ENCODE results near the gene SND1.

The SND1 gene

GRCh38 chr7:128041203-128041602 is 389.2 kb downstream of the SND1 start:
- no peak for DNase-seq (ENCODE audit: low spot score)

DNA sequence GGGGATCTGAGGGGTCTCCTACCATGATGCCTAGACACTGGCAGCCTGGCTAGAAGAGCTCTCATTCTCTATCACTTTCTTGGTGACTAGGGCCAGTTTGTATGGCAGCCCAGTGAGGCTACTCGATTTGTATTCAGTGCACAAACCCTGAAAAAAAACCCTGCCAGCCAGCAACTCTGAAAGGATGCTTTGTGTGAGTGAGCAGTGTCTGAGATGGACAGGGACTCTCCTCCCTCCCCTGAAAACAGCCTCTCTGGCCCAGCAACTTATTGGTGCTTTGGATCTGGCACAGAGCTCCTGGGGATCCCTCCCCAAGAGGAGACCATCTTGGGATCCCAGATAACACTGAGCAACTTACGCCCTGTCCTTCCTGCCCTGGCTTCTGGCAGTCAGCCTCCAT is 390.0 kb downstream of the SND1 start:
- DNase-seq (ENCODE audit: low spot score) = no peak

- DNase-seq (ENCODE audit: low spot score) = no peak
Measured at GRCh38 chr7:128044064-128044463, 392.1 kb downstream of the SND1 start.

DNA sequence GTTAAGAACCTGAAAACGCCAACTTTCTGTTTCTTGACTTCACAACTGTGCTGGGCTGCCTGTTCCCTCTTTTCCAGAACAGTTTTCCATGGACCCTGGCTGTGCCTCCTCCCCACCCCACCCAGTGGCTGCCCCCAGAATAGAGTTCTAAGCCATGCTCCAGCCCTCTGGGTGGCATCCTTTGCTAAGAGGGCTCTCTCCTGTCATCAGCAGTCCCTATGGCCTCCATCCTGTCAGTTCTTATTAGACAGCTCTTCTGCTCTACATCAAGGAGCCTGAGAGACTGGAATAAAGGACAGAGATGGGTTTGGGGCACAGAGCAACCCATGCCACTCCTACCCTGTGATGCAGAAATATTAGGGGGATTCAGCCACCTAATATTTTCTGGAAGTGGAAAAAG is 393.2 kb downstream of the SND1 start:
- no peak for DNase-seq (ENCODE audit: low spot score)

DNA sequence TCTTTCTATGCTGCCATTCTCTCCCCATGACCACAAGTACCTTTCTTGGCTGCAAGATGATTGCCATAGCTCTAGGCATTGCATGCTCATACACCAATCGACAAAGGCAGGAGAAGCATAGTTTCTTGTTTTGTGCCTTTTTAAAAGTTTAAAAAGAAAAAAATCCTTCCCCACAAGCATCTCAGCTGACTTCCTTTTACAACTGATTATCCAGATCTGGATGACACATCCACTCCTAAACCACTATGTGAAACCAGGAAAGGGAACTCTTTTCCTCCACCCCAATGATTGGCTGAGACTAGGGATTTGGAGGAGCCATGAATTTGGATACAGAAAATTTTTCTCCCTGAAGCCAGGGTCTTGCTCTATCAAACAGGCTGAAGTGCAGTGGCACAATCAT is 393.8 kb downstream of the SND1 start:
- no peak for DNase-seq (ENCODE audit: low spot score)

GRCh38 chr7:128052404-128052803 is 400.4 kb downstream of the SND1 start:
- DNase-seq (ENCODE audit: low spot score) = no peak

GRCh38 chr7:128053023-128053422 is 401.0 kb downstream of the SND1 start:
- DNase-seq (ENCODE audit: low spot score) = no peak

- DNase-seq (ENCODE audit: low spot score) = no peak
Measured at GRCh38 chr7:128053991-128054390, 402.0 kb downstream of the SND1 start.

DNA sequence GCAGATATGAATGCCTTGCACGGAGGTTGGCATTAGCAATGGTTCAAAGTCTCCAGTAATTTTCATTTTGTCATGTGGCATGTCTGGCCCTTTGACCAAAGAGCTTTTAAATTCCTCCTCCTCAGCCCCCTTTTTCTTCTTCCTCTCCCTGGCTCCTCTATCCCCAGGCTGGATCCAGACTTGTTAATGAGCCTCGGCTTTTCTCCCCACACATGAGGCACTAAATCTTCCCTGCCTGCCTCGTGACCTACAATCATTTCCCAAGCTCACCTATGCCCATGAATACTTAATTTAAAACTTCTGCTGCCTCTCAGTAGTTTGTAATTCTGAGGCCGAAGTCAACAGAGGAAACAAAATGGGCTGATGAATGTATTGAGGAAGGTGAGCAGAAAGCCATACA is 402.5 kb downstream of the SND1 start:
- no peak for DNase-seq (ENCODE audit: low spot score)

DNA sequence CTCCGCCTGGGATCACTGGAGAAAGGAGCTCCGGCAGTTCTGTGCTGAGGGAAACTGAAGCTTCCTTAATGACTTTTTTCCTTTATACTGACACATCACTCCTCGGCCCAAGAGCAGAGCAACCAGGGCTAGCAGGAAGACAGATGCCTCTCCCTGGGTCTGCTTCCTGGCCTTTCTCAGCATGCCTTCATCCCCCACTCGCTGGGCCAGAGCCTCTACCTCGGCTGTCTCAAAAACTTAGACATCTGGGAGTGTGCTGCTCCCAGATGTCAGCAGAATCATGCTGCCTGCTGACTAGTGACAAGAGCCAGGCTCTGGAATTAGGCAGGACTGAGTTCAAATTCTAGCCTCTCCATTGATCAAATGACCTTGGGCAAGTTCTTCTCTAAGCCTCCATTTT is 403.6 kb downstream of the SND1 start:
- no peak for DNase-seq (ENCODE audit: low spot score)

DNA sequence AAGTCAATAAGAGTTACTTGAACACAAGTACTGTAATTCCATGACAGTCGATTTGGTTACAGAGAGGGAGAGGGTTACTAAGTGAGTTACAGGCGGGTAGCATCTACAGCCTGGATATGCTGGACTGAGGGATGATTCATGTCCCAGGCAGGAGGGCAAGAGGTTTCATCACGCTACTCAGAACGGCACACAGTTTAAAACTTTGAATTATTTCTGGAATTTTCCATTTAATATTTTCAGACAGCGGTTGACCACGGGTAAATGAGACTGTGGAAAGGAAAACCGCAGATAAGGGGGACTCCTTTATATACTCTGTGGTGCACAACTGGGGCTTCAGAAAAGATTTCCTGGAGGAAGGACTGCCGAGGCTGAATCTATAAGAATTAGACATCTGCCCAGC is 404.9 kb downstream of the SND1 start:
- peak; percentile 79 for DNase-seq (ENCODE audit: low spot score)

GRCh38 chr7:128057909-128058308 is 405.9 kb downstream of the SND1 start:
- no peak for DNase-seq (ENCODE audit: low spot score)

GRCh38 chr7:128059143-128059988 is 407.4 kb downstream of the SND1 start:
- DNase-seq (ENCODE audit: low spot score) = no peak

- DNase-seq (ENCODE audit: low spot score) = no peak
Measured at GRCh38 chr7:128060018-128060417, 408.0 kb downstream of the SND1 start.

- DNase-seq (ENCODE audit: low spot score) = no peak
Measured at GRCh38 chr7:128063088-128063487, 411.1 kb downstream of the SND1 start.

GRCh38 chr7:128065872-128066271 is 413.9 kb downstream of the SND1 start:
- no peak for DNase-seq (ENCODE audit: low spot score)

GRCh38 chr7:128066395-128066794 is 414.4 kb downstream of the SND1 start:
- DNase-seq (ENCODE audit: low spot score) = no peak

DNA sequence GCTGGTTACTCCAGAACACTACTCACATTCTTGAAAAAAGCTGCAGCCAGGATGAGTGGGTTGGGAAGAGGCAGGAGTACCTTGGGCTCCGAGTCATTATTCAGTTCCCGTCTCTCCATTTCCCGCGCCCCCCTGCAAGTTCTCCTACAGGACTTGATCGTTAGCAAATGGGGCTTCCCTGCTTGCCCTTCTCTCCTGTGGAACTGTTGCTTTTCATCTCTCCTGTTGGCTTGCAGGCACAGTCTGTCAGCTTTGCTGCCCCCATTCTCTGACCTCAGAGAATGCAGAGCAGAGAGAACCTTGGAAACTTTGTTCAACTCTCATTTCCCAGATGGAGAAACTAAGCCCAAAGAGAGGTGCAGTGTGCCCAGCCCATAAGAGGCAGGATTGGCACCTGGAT is 414.9 kb downstream of the SND1 start:
- DNase-seq (ENCODE audit: low spot score) = no peak

- no peak for DNase-seq (ENCODE audit: low spot score)
Measured at GRCh38 chr7:128067983-128068382, 416.0 kb downstream of the SND1 start.

DNA sequence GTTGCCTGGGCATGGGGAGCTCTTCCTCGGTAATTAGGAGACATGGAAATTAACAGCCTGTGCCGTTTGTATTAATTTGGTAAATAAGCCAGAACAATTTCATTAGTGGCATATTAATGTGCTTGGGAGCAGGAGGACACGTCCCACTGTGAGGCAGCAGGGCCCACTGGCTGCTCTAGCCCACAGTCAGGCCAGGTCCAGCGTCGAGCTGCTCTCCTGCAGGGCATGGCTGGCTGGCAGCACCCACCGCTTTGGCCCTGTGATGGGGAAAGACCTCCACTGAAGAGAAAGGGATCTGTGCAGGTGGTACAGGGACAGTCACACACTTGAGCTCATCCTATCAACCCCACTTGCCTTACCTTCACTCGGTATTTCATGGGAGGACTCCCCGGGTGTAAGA is 416.8 kb downstream of the SND1 start:
- no peak for DNase-seq (ENCODE audit: low spot score)

GRCh38 chr7:128069373-128070364 is 417.7 kb downstream of the SND1 start:
- DNase-seq (ENCODE audit: low spot score) = no peak

- no peak for DNase-seq (ENCODE audit: low spot score)
Measured at GRCh38 chr7:128071376-128071775, 419.4 kb downstream of the SND1 start.

GRCh38 chr7:128071801-128072200 is 419.8 kb downstream of the SND1 start:
- no peak for DNase-seq (ENCODE audit: low spot score)
